H1 (cell line): Measurements from ENCODE around the gene RHOB. TPM values are rescaled to one million over a fixed set of nuclear protein-coding genes. Genes with fewer than 3 reads are reported as not detected.
A peak's percentile ranks its signal among the peaks of the same experiment; 100 is the strongest.

Experiments
- FOSL1 ChIP-seq: IDR thresholded peaks from 2 replicates; pipeline ENCODE4 v1.6.1; 2011; ENCODE audit warnings: mild to moderate bottlenecking, low read depth, low read length, moderate library complexity; ENCODE audit not compliant: insufficient read depth
- POU5F1 ChIP-seq: IDR thresholded peaks from 2 replicates; pipeline ENCODE4 v1.6.1; 2011; ENCODE audit warnings: low read depth, mild to moderate bottlenecking, low read length, moderate library complexity
- RAD21 ChIP-seq, 2 experiments: IDR thresholded peaks in 1 of 2; conservative IDR thresholded peaks in 1 of 2; 2 replicates each; pipeline ENCODE4 v1.6.1; 2011; ENCODE audit warnings: low read depth in 2 of 2, low read length in 2 of 2, improper control_type of control experiment in 1 of 2, inconsistent platforms in 1 of 2, mild to moderate bottlenecking in 1 of 2, moderate library complexity in 1 of 2
- SIN3A ChIP-seq, 2 experiments: IDR thresholded peaks in 1 of 2; conservative IDR thresholded peaks in 1 of 2; 2 replicates each; pipeline ENCODE4 v1.6.1; 2011 to 2012; ENCODE audit warnings: low read length in 2 of 2, improper control_type of control experiment in 1 of 2, low read depth in 1 of 2, mild to moderate bottlenecking in 1 of 2
- SP2 ChIP-seq: IDR thresholded peaks from 2 replicates; pipeline ENCODE4 v1.6.1; 2012; ENCODE audit warnings: mild to moderate bottlenecking, low read length, inconsistent platforms
- TBP ChIP-seq: IDR thresholded peaks from 2 replicates; pipeline ENCODE4 v1.6.1; 2011; ENCODE audit warnings: low read depth, low read length, improper control_type of control experiment
- USF2 ChIP-seq: IDR thresholded peaks from 2 replicates; pipeline ENCODE4 v1.6.1; 2011; ENCODE audit warnings: low read length, improper control_type of control experiment
- YY1 ChIP-seq: IDR thresholded peaks from 2 replicates; pipeline ENCODE4 v1.6.1; 2011; ENCODE audit warnings: low read depth, mild to moderate bottlenecking, low read length
- polyA plus RNA-seq, 7 experiments: library from polyadenylated mRNA; depleted of rRNA in 3 of 7; stranded (reverse) in 5 of 7; unstranded in 2 of 7; fragments of >200 nt in 5 of 7; fragments of 200-250 nt in 2 of 7; gene quantifications; 1 replicate in 5 of 7; 2 replicates in 1 of 7; 4 replicates in 1 of 7; pipeline versions ENCODE4 v1.2.1 to v1.2.3, GENCODE V29; 2011 to 2013; ENCODE audit warnings: missing spikeins in 2 of 7, mixed read lengths in 2 of 7
- total RNA-seq: library from RNA; stranded (reverse); fragmentation: NEBNext Ultra II Directional; extraction: Animal tissue kit (Norgen Biotek cat#: 25700); gene quantifications from 2 replicates; pipeline ENCODE4 v1.2.1, GENCODE V29; 2021
- TF ChIP-seq, protein P1 (sequence below): fragments of 300-600 bp; sonication (generic); IDR thresholded peaks from 2 replicates; pipeline ENCODE4 v1.7.1; 2012; ENCODE audit warnings: low read length, moderate library complexity, mild to moderate bottlenecking, inconsistent platforms; ENCODE audit not compliant: insufficient replicate concordance

RHOB gene
- total and polyA plus RNA-seq, 2 of the 8 experiments (the other 6 are each of a cell fraction or from before 2014, with no cell fraction given) = 9.3 to 9.5 TPM

DNA sequence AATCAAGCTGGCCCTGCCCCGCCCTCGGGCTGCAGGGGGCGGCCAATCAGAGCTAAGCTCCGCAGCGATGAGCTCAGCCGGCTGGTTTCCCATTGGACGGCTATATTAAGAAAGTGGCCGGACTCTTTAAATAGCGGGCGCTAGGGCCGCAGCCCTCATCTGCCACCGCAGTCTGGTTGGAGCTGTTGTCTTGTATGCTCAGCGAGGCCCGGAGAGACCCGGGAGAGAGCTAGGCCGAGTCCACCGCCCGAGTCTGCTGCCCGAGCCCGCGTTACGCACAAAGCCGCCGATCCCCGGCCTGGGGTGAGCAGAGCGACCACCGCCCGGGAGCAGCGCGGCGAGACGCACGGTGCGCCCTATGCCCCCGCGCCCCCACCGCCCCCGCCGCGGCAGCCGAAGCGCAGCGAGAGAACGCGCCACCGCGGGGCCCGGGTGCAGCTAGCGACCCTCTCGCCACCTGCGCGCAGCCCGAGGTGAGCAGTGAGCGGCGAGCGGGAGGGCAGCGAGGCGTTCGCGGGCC lies at the start of gene RHOB (continued):
- TF ChIP-seq, protein P1, sequence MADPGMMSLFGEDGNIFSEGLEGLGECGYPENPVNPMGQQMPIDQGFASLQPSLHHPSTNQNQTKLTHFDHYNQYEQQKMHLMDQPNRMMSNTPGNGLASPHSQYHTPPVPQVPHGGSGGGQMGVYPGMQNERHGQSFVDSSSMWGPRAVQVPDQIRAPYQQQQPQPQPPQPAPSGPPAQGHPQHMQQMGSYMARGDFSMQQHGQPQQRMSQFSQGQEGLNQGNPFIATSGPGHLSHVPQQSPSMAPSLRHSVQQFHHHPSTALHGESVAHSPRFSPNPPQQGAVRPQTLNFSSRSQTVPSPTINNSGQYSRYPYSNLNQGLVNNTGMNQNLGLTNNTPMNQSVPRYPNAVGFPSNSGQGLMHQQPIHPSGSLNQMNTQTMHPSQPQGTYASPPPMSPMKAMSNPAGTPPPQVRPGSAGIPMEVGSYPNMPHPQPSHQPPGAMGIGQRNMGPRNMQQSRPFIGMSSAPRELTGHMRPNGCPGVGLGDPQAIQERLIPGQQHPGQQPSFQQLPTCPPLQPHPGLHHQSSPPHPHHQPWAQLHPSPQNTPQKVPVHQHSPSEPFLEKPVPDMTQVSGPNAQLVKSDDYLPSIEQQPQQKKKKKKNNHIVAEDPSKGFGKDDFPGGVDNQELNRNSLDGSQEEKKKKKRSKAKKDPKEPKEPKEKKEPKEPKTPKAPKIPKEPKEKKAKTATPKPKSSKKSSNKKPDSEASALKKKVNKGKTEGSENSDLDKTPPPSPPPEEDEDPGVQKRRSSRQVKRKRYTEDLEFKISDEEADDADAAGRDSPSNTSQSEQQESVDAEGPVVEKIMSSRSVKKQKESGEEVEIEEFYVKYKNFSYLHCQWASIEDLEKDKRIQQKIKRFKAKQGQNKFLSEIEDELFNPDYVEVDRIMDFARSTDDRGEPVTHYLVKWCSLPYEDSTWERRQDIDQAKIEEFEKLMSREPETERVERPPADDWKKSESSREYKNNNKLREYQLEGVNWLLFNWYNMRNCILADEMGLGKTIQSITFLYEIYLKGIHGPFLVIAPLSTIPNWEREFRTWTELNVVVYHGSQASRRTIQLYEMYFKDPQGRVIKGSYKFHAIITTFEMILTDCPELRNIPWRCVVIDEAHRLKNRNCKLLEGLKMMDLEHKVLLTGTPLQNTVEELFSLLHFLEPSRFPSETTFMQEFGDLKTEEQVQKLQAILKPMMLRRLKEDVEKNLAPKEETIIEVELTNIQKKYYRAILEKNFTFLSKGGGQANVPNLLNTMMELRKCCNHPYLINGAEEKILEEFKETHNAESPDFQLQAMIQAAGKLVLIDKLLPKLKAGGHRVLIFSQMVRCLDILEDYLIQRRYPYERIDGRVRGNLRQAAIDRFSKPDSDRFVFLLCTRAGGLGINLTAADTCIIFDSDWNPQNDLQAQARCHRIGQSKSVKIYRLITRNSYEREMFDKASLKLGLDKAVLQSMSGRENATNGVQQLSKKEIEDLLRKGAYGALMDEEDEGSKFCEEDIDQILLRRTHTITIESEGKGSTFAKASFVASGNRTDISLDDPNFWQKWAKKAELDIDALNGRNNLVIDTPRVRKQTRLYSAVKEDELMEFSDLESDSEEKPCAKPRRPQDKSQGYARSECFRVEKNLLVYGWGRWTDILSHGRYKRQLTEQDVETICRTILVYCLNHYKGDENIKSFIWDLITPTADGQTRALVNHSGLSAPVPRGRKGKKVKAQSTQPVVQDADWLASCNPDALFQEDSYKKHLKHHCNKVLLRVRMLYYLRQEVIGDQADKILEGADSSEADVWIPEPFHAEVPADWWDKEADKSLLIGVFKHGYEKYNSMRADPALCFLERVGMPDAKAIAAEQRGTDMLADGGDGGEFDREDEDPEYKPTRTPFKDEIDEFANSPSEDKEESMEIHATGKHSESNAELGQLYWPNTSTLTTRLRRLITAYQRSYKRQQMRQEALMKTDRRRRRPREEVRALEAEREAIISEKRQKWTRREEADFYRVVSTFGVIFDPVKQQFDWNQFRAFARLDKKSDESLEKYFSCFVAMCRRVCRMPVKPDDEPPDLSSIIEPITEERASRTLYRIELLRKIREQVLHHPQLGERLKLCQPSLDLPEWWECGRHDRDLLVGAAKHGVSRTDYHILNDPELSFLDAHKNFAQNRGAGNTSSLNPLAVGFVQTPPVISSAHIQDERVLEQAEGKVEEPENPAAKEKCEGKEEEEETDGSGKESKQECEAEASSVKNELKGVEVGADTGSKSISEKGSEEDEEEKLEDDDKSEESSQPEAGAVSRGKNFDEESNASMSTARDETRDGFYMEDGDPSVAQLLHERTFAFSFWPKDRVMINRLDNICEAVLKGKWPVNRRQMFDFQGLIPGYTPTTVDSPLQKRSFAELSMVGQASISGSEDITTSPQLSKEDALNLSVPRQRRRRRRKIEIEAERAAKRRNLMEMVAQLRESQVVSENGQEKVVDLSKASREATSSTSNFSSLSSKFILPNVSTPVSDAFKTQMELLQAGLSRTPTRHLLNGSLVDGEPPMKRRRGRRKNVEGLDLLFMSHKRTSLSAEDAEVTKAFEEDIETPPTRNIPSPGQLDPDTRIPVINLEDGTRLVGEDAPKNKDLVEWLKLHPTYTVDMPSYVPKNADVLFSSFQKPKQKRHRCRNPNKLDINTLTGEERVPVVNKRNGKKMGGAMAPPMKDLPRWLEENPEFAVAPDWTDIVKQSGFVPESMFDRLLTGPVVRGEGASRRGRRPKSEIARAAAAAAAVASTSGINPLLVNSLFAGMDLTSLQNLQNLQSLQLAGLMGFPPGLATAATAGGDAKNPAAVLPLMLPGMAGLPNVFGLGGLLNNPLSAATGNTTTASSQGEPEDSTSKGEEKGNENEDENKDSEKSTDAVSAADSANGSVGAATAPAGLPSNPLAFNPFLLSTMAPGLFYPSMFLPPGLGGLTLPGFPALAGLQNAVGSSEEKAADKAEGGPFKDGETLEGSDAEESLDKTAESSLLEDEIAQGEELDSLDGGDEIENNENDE = no peak
- TF ChIP-seq FOSL1 (no peak), YY1 (no peak), TBP (peak; percentile 98), POU5F1 (no peak), RAD21 (IDR thresholded peaks at IDR 0.05 in 1 of 2, conservative IDR thresholded peaks at IDR 0.05 in 1 of 2; ENCODE audit: low read depth in 2 of 2, low read length in 2 of 2) (0 out of 4 replicates have a peak, but pooled peaks of 1 of the 2 experiments have one; percentile 2), USF2 (no peak), SP2 (no peak; the same call in 1 of the 2 replicates), SIN3A (conservative IDR thresholded peaks at IDR 0.05 in 1 of 2, IDR thresholded peaks at IDR 0.05 in 1 of 2; ENCODE audit: low read depth in 1 of 2, low read length in 2 of 2) (0 out of 4 replicates have a peak, but pooled peaks of 1 of the 2 experiments have one; percentile 2)
